ENCODE measurements around the gene SPIRE1.

DNA sequence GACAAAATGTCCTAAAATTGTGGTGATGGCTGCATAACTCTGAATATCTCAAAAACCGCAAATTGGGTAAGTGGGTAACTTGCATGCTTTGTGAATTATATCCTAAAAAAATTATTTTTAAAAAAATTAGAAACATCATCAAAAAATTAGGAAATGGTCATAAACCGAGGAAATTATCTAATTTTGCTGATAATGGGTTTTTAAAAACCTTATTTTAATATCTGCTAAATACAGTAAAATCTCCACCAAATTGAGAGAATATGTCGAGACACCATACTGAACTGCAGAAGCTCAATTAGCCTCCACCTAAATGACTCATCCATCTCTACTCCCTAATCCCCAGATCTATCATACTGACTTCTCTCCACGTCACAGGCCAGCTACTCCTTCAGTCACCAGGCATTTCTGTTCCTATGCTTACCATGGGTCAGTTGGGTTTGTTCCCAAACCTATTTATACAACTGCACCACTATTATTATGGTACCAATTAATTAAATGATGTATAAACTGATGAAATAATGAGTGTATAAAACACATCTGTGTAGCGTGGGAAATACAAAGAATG lies 36.1 kb downstream of the SPIRE1 start:
- TF ChIP-seq, protein P1, sequence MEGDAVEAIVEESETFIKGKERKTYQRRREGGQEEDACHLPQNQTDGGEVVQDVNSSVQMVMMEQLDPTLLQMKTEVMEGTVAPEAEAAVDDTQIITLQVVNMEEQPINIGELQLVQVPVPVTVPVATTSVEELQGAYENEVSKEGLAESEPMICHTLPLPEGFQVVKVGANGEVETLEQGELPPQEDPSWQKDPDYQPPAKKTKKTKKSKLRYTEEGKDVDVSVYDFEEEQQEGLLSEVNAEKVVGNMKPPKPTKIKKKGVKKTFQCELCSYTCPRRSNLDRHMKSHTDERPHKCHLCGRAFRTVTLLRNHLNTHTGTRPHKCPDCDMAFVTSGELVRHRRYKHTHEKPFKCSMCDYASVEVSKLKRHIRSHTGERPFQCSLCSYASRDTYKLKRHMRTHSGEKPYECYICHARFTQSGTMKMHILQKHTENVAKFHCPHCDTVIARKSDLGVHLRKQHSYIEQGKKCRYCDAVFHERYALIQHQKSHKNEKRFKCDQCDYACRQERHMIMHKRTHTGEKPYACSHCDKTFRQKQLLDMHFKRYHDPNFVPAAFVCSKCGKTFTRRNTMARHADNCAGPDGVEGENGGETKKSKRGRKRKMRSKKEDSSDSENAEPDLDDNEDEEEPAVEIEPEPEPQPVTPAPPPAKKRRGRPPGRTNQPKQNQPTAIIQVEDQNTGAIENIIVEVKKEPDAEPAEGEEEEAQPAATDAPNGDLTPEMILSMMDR (IDR thresholded peaks at IDR 0.05): no peak
- TF ChIP-seq POLR2A (IDR thresholded peaks at IDR 0.05) (no peak), POLR2AphosphoS5 (IDR thresholded peaks at IDR 0.05) (no peak), EP300 (IDR thresholded peaks at IDR 0.05) (no peak)
